Gastroesophageal sphincter (tissue), 4 donors: Measurements from ENCODE around the gene CREM. TPM values are rescaled to one million over a fixed set of nuclear protein-coding genes. Genes with fewer than 3 reads are reported as not detected.

Source experiments
- ATAC-seq: fragments of 150-250 bp; one replicate; pipeline ENCODE4 v1.9.1; 2016; ENCODE audit warnings: mild to moderate bottlenecking, moderate library complexity
- H3K27ac ChIP-seq, 4 donors: fragments of 200-600 bp; sonication (generic) in 3 of 4; 1 replicate in 3 of 4; 2 replicates in 1 of 4; pipeline ENCODE4 v1.5.1; 2016 to 2019
- H3K27me3 ChIP-seq: fragments of 200-600 bp; sonication (generic); one replicate; pipeline ENCODE4 v1.5.1; 2019
- H3K36me3 ChIP-seq, 2 donors: fragments of 200-600 bp; sonication (generic); one replicate each; pipeline ENCODE4 v1.5.1; 2019; ENCODE audit warnings: control low read depth in 1 of 2
- H3K4me1 ChIP-seq, 3 donors: fragments of 200-600 bp; sonication (generic); 1 replicate in 2 of 3; 2 replicates in 1 of 3; pipeline ENCODE4 v1.5.1; 2016 to 2019; ENCODE audit warnings: control low read depth in 2 of 3
- H3K4me3 ChIP-seq, 2 donors: fragments of 200-600 bp; sonication (generic); one replicate each; pipeline ENCODE4 v1.5.1; 2019; ENCODE audit warnings: mild to moderate bottlenecking in 1 of 2, moderate library complexity in 1 of 2
- H3K9me3 ChIP-seq, 3 donors: fragments of 200-600 bp; sonication (generic); one replicate each; pipeline ENCODE4 v1.5.1; 2017 to 2019; ENCODE audit warnings: control low read depth in 2 of 3
- EP300 ChIP-seq: sonication (generic); formaldehyde crosslinking; IDR thresholded peaks from one replicate; pipeline ENCODE4 v1.6.1; 2017; ENCODE audit warnings: antibody characterized with exemption, mild to moderate bottlenecking
- POLR2A ChIP-seq, 2 donors: fragments of 450-650 bp; IDR thresholded peaks; one replicate each; pipeline ENCODE4 v1.6.1; 2017; ENCODE audit warnings: antibody characterized with exemption in 2 of 2, mild to moderate bottlenecking in 2 of 2, moderate library complexity in 1 of 2
- POLR2AphosphoS5 ChIP-seq: sonication (generic); formaldehyde crosslinking; IDR thresholded peaks from one replicate; pipeline ENCODE4 v1.6.1; 2017; ENCODE audit warnings: antibody characterized with exemption
- WGBS, 2 donors: methylation state at CpG; one replicate each; pipeline ENCODE4 v1.1.5; 2018; ENCODE audit warnings: low coverage in 1 of 2; 5-methylcytosine and 5-hydroxymethylcytosine counted together
- small RNA-seq, 4 donors: library from RNA; depleted of rRNA; stranded (forward); fragments of <200 nt; gene quantifications; one replicate each; pipeline ENCODE3, GENCODE V24; 2016
- total RNA-seq, 4 donors: library from RNA; depleted of rRNA; stranded (reverse); fragments of >200 nt; gene quantifications; one replicate each; pipeline ENCODE4 v1.1.0, GENCODE V29; 2016
- TF ChIP-seq, protein P1 (sequence below), 4 experiments: fragments of 200-600 bp in 2 of 4; fragments of 450-650 bp in 2 of 4; sonication (generic) in 1 of 4; IDR thresholded peaks; one replicate each; pipeline ENCODE4 v1.5.1; 2017 to 2019; ENCODE audit warnings: antibody characterized with exemption in 4 of 4, mild to moderate bottlenecking in 2 of 4, moderate library complexity in 2 of 4

CREM gene
- total RNA-seq, 4 donors from 2014 or later: 37.7 to 78.1 (median 47.1) TPM

DNA sequence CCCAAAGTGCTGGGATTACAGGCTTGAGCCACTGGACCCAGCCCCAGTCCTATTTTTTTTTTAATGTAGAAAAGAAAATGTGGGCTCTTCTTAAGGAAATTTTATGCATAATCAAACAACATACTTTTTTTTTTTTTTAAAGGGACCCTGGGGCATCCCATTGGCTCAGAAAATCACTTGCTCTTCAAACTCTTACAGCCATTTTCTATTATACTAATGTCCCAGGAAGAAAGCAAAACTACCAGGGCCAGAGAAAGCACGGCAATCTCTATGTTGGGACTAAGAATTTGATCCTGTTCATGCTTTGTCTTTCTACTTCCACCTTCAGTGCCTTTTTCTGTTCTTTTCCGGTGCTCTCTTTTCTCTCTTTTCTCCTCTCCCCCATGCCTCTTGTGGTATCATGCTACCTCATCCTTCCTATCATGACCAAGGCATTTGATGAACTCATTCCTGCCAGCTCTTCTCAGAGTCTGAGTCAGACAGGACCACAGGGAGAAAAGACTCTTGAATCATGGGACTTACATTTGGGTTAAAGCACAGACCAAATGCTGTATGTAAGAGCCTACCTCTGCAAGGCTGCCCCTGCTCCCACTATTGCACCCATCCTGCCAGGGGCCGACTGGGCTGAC, 133.2 kb downstream of the CREM start:
- no peak overlapping the region for H3K4me3 ChIP-seq
- no peaks in the 10 kb centered on the region for H3K36me3 ChIP-seq
- H3K4me1 ChIP-seq: no peaks in the 10 kb centered on the region
- WGBS, 2 donors: 50 to 70% methylated on average over 2 to 3 of the region's 3 CpGs
- H3K27ac ChIP-seq: no peak overlapping the region
- TF ChIP-seq EP300: no peak
- no peak for TF ChIP-seq POLR2AphosphoS5
- no peak for TF ChIP-seq POLR2A (IDR thresholded peaks at IDR 0.05)
- TF ChIP-seq, protein P1, sequence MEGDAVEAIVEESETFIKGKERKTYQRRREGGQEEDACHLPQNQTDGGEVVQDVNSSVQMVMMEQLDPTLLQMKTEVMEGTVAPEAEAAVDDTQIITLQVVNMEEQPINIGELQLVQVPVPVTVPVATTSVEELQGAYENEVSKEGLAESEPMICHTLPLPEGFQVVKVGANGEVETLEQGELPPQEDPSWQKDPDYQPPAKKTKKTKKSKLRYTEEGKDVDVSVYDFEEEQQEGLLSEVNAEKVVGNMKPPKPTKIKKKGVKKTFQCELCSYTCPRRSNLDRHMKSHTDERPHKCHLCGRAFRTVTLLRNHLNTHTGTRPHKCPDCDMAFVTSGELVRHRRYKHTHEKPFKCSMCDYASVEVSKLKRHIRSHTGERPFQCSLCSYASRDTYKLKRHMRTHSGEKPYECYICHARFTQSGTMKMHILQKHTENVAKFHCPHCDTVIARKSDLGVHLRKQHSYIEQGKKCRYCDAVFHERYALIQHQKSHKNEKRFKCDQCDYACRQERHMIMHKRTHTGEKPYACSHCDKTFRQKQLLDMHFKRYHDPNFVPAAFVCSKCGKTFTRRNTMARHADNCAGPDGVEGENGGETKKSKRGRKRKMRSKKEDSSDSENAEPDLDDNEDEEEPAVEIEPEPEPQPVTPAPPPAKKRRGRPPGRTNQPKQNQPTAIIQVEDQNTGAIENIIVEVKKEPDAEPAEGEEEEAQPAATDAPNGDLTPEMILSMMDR (IDR thresholded peaks at IDR 0.05): no peak
- H3K9me3 ChIP-seq: peaks cover 0 to 23% (median 0%) of the 10 kb centered on the region in 3 donors
- no peak for ATAC-seq
- H3K27me3 ChIP-seq: no peaks in the 10 kb centered on the region

GRCh38 chr10:35262436-35262835, 135.8 kb downstream of the CREM start:
- Histone ChIP-seq H3K4me3 (no peak overlapping the region), H3K27ac (no peak overlapping the region), H3K27me3 (no peaks in the 10 kb centered on the region), H3K9me3 (peaks cover 0 to 10% (median 0%) of the 10 kb centered on the region in 3 donors), H3K4me1 (no peaks in the 10 kb centered on the region), H3K36me3 (no peaks in the 10 kb centered on the region)
- WGBS, 2 donors: 90 to 98% methylated on average over 3 to 5 of the region's 5 CpGs
- ATAC-seq: no peak
- no peak for TF ChIP-seq EP300
- TF ChIP-seq, protein P1 (IDR thresholded peaks at IDR 0.05): no peak
- TF ChIP-seq POLR2AphosphoS5: no peak

Small RNA genes within 50 kb of the gene (small RNA-seq; reads per million reads assigned to genes)
- gene MIR3611 (0 reads per million in 4 donors), gene RNU6-1167P (0 to 0.12 (median 0) reads per million in 4 donors), gene RNU6-794P (0 reads per million in 4 donors), gene RNU7-77P (0 reads per million in 4 donors)

Other genes with a start within 250 kb of the CREM start
- 10 to 100 TPM; 15.9 to 28.5 (median 22.7) TPM for gene CUL2, start 36.5 kb upstream of the CREM start, total RNA-seq
- gene CCNY, start 209.7 kb downstream of the CREM start, total RNA-seq: 100 to 1,000 TPM in 1 of 4 donors, 10 to 100 TPM in 3; 35.5 to 106 (median 63.2) TPM